H9 (cell line): Measurements from ENCODE around the gene RPL36. TPM values are rescaled to one million over a fixed set of nuclear protein-coding genes. Genes with fewer than 3 reads are reported as not detected.

Experiments used
- DNase-seq: peaks from one replicate; pipeline ENCODE4 v3.0.0-alpha.2; 2017
- H2AFZ ChIP-seq: one replicate; pipeline ENCODE4 v1.6.1; 2013; ENCODE audit warnings: mild to moderate bottlenecking, low read length, control low read depth, moderate library complexity
- H2AK5ac ChIP-seq: 2 replicates; pipeline ENCODE4 v1.6.1; 2013; ENCODE audit warnings: low read length, control low read depth, mixed read lengths; ENCODE audit not compliant: insufficient read length
- H2BK120ac ChIP-seq: one replicate; pipeline ENCODE4 v1.6.1; 2013; ENCODE audit warnings: low read depth, mild to moderate bottlenecking, low read length, control low read depth, inconsistent platforms; ENCODE audit not compliant: poor library complexity, severe bottlenecking
- H2BK12ac ChIP-seq: 2 replicates; pipeline ENCODE4 v1.6.1; 2013; ENCODE audit warnings: low read length, control low read depth, mixed read lengths, low read depth; ENCODE audit not compliant: insufficient read length
- H2BK15ac ChIP-seq: 2 replicates; pipeline ENCODE4 v1.6.1; 2013; ENCODE audit warnings: low read depth, low read length, control low read depth
- H2BK20ac ChIP-seq: one replicate; pipeline ENCODE4 v1.6.1; 2013; ENCODE audit warnings: low read depth, mild to moderate bottlenecking, low read length, control low read depth, inconsistent platforms; ENCODE audit not compliant: poor library complexity, severe bottlenecking
- H2BK5ac ChIP-seq: 2 replicates; pipeline ENCODE4 v1.6.1; 2013; ENCODE audit warnings: low read length, control low read depth, mixed read lengths; ENCODE audit not compliant: insufficient read length
- H3K14ac ChIP-seq: 2 replicates; pipeline ENCODE4 v1.6.1; 2013; ENCODE audit warnings: low read length, control low read depth; ENCODE audit not compliant: insufficient read depth
- H3K18ac ChIP-seq: 2 replicates; pipeline ENCODE4 v1.6.1; 2013; ENCODE audit warnings: low read depth, mild to moderate bottlenecking, mixed read lengths, low read length, control low read depth; ENCODE audit not compliant: insufficient read length
- H3K23ac ChIP-seq: 2 replicates; pipeline ENCODE4 v1.6.1; 2013; ENCODE audit warnings: low read length, control low read depth, mixed read lengths, low read depth; ENCODE audit not compliant: insufficient read length
- H3K23me2 ChIP-seq: 2 replicates; pipeline ENCODE4 v1.6.1; 2013; ENCODE audit warnings: low read depth, mild to moderate bottlenecking, mixed read lengths, low read length, control low read depth; ENCODE audit not compliant: insufficient read length, poor library complexity, severe bottlenecking
- H3K27ac ChIP-seq: 2 replicates; pipeline ENCODE4 v1.5.1; 2013; ENCODE audit warnings: low read length, control low read depth, mixed read lengths, low read depth; ENCODE audit not compliant: insufficient read length
- H3K27me3 ChIP-seq: 2 replicates; pipeline ENCODE4 v1.6.1; 2013; ENCODE audit warnings: low read length, control low read depth, inconsistent platforms; ENCODE audit not compliant: insufficient read depth
- H3K4ac ChIP-seq: 2 replicates; pipeline ENCODE4 v1.6.1; 2013; ENCODE audit warnings: low read depth, mild to moderate bottlenecking, control low read depth, inconsistent platforms, low read length, moderate library complexity
- H3K4me1 ChIP-seq: 2 replicates; pipeline ENCODE4 v1.6.1; 2013; ENCODE audit warnings: low read length, control low read depth, inconsistent platforms; ENCODE audit not compliant: insufficient read depth
- H3K4me2 ChIP-seq: 2 replicates; pipeline ENCODE4 v1.6.1; 2013; ENCODE audit warnings: low read length, control low read depth, mixed read lengths; ENCODE audit not compliant: insufficient read length, insufficient read depth
- H3K56ac ChIP-seq: 2 replicates; pipeline ENCODE4 v1.6.1; 2013; ENCODE audit warnings: low read depth, mild to moderate bottlenecking, mixed read lengths, low read length, control low read depth; ENCODE audit not compliant: insufficient read length
- H3K79me1 ChIP-seq: 2 replicates; pipeline ENCODE4 v1.6.1; 2013; ENCODE audit warnings: low read depth, mild to moderate bottlenecking, moderate library complexity, low read length, control low read depth, inconsistent platforms; ENCODE audit not compliant: insufficient read depth, poor library complexity, severe bottlenecking
- H3K79me2 ChIP-seq: 2 replicates; pipeline ENCODE4 v1.6.1; 2013; ENCODE audit warnings: low read length, control low read depth, inconsistent platforms; ENCODE audit not compliant: insufficient read depth
- H3K9ac ChIP-seq: 2 replicates; pipeline ENCODE4 v1.6.1; 2013; ENCODE audit warnings: low read length, control low read depth, mixed read lengths; ENCODE audit not compliant: insufficient read length; ENCODE audit errors: extremely low read depth
- H3K9me3 ChIP-seq: one replicate; pipeline ENCODE4 v1.6.1; 2013; ENCODE audit warnings: low read depth, low read length, inconsistent platforms; ENCODE audit not compliant: control insufficient read depth
- H3T11ph ChIP-seq: one replicate; pipeline ENCODE4 v1.6.1; 2013; ENCODE audit warnings: mild to moderate bottlenecking, low read length, control low read depth, inconsistent platforms
- H4K20me1 ChIP-seq: one replicate; pipeline ENCODE4 v1.6.1; 2013; ENCODE audit not compliant: control insufficient read depth, insufficient read length, insufficient read depth
- H4K5ac ChIP-seq: 2 replicates; pipeline ENCODE4 v1.6.1; 2013; ENCODE audit warnings: low read depth, mild to moderate bottlenecking, mixed read lengths, low read length, control low read depth; ENCODE audit not compliant: insufficient read length
- H4K8ac ChIP-seq: replicated peaks from 2 replicates; pipeline ENCODE4 v1.6.1; 2013; ENCODE audit warnings: low read length, control low read depth, mixed read lengths, low read depth; ENCODE audit not compliant: insufficient read length
- H4K91ac ChIP-seq: 2 replicates; pipeline ENCODE4 v1.6.1; 2013; ENCODE audit warnings: low read depth, mild to moderate bottlenecking, moderate library complexity, mixed read lengths, low read length, control low read depth; ENCODE audit not compliant: insufficient read length
- H3K27ac Mint-ChIP-seq, 3 experiments: 2 replicates in 2 of 3; 3 replicates in 1 of 3; pipeline ENCODE4 v1.8.0; 2020 to 2021; ENCODE audit warnings: mixed read lengths in 3 of 3, mild to moderate bottlenecking in 1 of 3, moderate library complexity in 1 of 3
- H3K27me3 Mint-ChIP-seq: 2 replicates; pipeline ENCODE4 v1.8.0; 2021; ENCODE audit warnings: low read depth, mild to moderate bottlenecking, moderate library complexity, mixed read lengths
- H3K36me3 Mint-ChIP-seq, 3 experiments: 2 replicates in 2 of 3; 3 replicates in 1 of 3; pipeline ENCODE4 v1.8.0; 2020 to 2021; ENCODE audit warnings: low read depth in 3 of 3, mixed read lengths in 3 of 3; ENCODE audit not compliant: insufficient read depth in 1 of 3
- H3K4me1 Mint-ChIP-seq, 2 experiments: 2 replicates each; pipeline ENCODE4 v1.8.0; 2020; ENCODE audit warnings: mixed read lengths in 2 of 2
- H3K4me3 Mint-ChIP-seq, 2 experiments: 2 replicates in 1 of 2; 3 replicates in 1 of 2; pipeline ENCODE4 v1.8.0; 2020 to 2021; ENCODE audit warnings: mild to moderate bottlenecking in 2 of 2, mixed read lengths in 2 of 2, moderate library complexity in 1 of 2
- H3K9me3 Mint-ChIP-seq, 2 experiments: 2 replicates in 1 of 2; 3 replicates in 1 of 2; pipeline ENCODE4 v1.8.0; 2020; ENCODE audit warnings: mild to moderate bottlenecking in 2 of 2, mixed read lengths in 2 of 2, moderate library complexity in 1 of 2
- CTCF ChIP-seq: fragments of 200-600 bp; sonication (generic); conservative IDR thresholded peaks from 3 replicates; pipeline ENCODE4 v1.8.0; 2021; ENCODE audit warnings: antibody characterized with exemption, mild to moderate bottlenecking
- WGBS: extraction: QIAGEN DNeasy Blood & Tissue Kit; methylation state at CpG from one replicate; pipeline ENCODE4 v1.1.7; 2013; ENCODE audit warnings: missing lambda C conversion rate, low lambda C conversion rate, mixed read lengths; ENCODE audit not compliant: insufficient read length; ENCODE audit errors: extremely low coverage; 5-methylcytosine and 5-hydroxymethylcytosine counted together
- total RNA-seq: library from RNA; stranded (reverse); gene quantifications from 2 replicates; pipeline ENCODE4 v1.2.1, GENCODE V29; 2021

The RPL36 gene
- total RNA-seq, 1 experiment from 2014 or later = 1,074 TPM

- no peak overlapping the region for H3K4ac ChIP-seq
- H2BK120ac ChIP-seq = no peak overlapping the region
- H2BK20ac ChIP-seq = no peak overlapping the region
- peak overlapping the region in 1 of 3 experiments; percentile 28; a peak in 2 of 7 replicates for H3K27ac Mint-ChIP-seq
- no peak overlapping the region for H3K18ac ChIP-seq
- peaks cover 14% of the 10 kb centered on the region for H3K23me2 ChIP-seq
- H3K79me1 ChIP-seq = no peaks in the 10 kb centered on the region
- H3K4me3 Mint-ChIP-seq = no peak overlapping the region
- no peak overlapping the region for H2BK15ac ChIP-seq
- no peak overlapping the region for H3K56ac ChIP-seq
- no CpG with 5 or more reads among the region's 9 CpGs for WGBS
- H3K9me3 Mint-ChIP-seq = peaks cover 0 to 2% of the 10 kb centered on the region in 2 experiments; a peak in 2 of 5 replicates
- H3T11ph ChIP-seq = no peak overlapping the region
- no peaks in the 10 kb centered on the region for H3K9me3 ChIP-seq
- no peak overlapping the region for H3K4me2 ChIP-seq
- TF ChIP-seq CTCF = no peak
- H3K23ac ChIP-seq = no peak overlapping the region
- no peak overlapping the region for H2BK12ac ChIP-seq
- no peak overlapping the region for H4K8ac ChIP-seq
- no peak for DNase-seq
- H3K27ac ChIP-seq = no peak overlapping the region
- no peak overlapping the region for H4K5ac ChIP-seq
- H3K4me1 ChIP-seq = no peaks in the 10 kb centered on the region; the same call in 1 of the 2 replicates
- no peak overlapping the region for H3K14ac ChIP-seq
- no peaks in the 10 kb centered on the region for H3K27me3 ChIP-seq
- H3K9ac ChIP-seq = no peak overlapping the region
- H2AK5ac ChIP-seq = no peak overlapping the region
- no peaks in the 10 kb centered on the region for H3K79me2 ChIP-seq
- H3K36me3 Mint-ChIP-seq = peaks cover 6 to 10% (median 9%) of the 10 kb centered on the region in 3 experiments; a peak in 5 of 7 replicates
- peaks cover 22 to 30% of the 10 kb centered on the region in 2 experiments for H3K4me1 Mint-ChIP-seq
- H4K20me1 ChIP-seq = no peaks in the 10 kb centered on the region
- no peak overlapping the region for H2BK5ac ChIP-seq
- no peak overlapping the region for H2AFZ ChIP-seq
- H4K91ac ChIP-seq = no peak overlapping the region
- H3K27me3 Mint-ChIP-seq = peaks cover 9% of the 10 kb centered on the region
Observed at GRCh38 chr19:5677580-5677979, 12.5 kb upstream of the RPL36 start.
